ENCODE data around the gene NRG3. TPM values are rescaled to one million over a fixed set of nuclear protein-coding genes. Genes with fewer than 3 reads are reported as not detected.

The NRG3 gene
- total and polyA plus RNA-seq, 5 donors from 2014 or later: not detected

DNA sequence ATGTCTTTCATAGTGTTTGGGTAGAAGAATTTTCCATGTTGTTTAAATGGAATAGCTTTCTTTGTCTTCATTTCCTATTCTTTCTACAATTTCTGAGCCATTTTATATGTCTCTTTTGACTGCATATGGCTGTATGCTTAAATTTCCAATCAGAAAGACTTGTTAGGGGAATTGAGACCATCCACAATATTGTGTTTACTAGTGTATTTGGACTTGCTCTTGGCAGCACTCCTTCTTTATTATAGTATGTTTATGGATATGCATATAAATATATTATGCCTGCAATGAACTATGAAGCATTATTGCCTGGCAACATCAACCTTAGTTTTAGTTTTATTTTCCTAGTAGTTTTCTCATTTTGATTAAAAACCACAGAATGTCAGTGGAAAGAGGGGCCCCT lies 92.7 kb downstream of the NRG3 start:
- Mint-ChIP-seq H3K27ac (no peak overlapping the region), H3K27me3 (no peaks in the 10 kb centered on the region), H3K9me3 (peaks cover 0 to 25% (median 7%) of the 10 kb centered on the region in 7 donors), H3K4me3 (no peak overlapping the region), H3K36me3 (no peaks in the 10 kb centered on the region), H3K4me1 (no peaks in the 10 kb centered on the region)
- Histone ChIP-seq H3K4me3 (ENCODE audit: low read depth, low read length) (no peak overlapping the region), H3K27me3 (ENCODE audit: control insufficient read depth, insufficient read depth, low read length) (no peaks in the 10 kb centered on the region), H3K4me1 (ENCODE audit: control insufficient read depth, insufficient read depth, low read length, poor library complexity, severe bottlenecking) (no peaks in the 10 kb centered on the region), H3K27ac (ENCODE audit: insufficient read depth, low read length, poor library complexity, severe bottlenecking) (no peak overlapping the region), H3K9me3 (ENCODE audit: control insufficient read depth in 2 of 2, low read length in 2 of 2) (no peaks in the 10 kb centered on the region), H3K36me3 (ENCODE audit: control insufficient read depth, insufficient read depth, low read length) (no peaks in the 10 kb centered on the region)
- DNase-seq (no peak), ATAC-seq (ENCODE audit: low read depth in 2 of 2) (no peak)

DNA sequence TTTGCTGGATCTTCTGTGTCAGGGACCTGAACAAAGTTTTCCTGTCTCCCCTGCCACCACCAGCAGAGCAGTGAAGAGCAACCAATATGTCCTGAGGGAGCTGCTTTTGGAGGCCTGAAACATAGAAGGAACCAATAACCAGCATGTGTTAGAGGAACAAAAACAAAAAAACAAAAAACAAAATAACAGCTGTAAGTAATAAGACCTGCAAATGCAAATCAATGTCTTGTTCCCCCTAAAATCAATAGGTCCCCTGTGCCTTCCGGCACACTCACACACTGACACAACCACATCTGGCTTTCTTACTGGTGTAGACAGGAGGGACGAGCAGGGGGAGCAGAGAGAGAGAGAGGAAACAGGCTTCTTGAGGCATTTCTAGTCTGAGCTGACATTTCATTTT lies 94.1 kb downstream of the NRG3 start:
- no peaks in the 10 kb centered on the region for H3K4me1 ChIP-seq (ENCODE audit: control insufficient read depth, insufficient read depth, low read length, poor library complexity, severe bottlenecking)
- no peak for DNase-seq
- Mint-ChIP-seq H3K9me3 (peaks cover 2 to 29% (median 9%) of the 10 kb centered on the region in 7 donors), H3K36me3 (no peaks in the 10 kb centered on the region), H3K27me3 (no peaks in the 10 kb centered on the region), H3K4me3 (no peak overlapping the region), H3K27ac (no peak overlapping the region), H3K4me1 (no peaks in the 10 kb centered on the region)
- no peaks in the 10 kb centered on the region for H3K36me3 ChIP-seq (ENCODE audit: control insufficient read depth, insufficient read depth, low read length)
- H3K9me3 ChIP-seq (ENCODE audit: control insufficient read depth in 2 of 2, low read length in 2 of 2): no peaks in the 10 kb centered on the region
- H3K27me3 ChIP-seq (ENCODE audit: control insufficient read depth, insufficient read depth, low read length): no peaks in the 10 kb centered on the region
- H3K4me3 ChIP-seq (ENCODE audit: low read depth, low read length): no peak overlapping the region
- no peak overlapping the region for H3K27ac ChIP-seq (ENCODE audit: insufficient read depth, low read length, poor library complexity, severe bottlenecking)
- no peak for ATAC-seq (ENCODE audit: low read depth in 2 of 2)

DNA sequence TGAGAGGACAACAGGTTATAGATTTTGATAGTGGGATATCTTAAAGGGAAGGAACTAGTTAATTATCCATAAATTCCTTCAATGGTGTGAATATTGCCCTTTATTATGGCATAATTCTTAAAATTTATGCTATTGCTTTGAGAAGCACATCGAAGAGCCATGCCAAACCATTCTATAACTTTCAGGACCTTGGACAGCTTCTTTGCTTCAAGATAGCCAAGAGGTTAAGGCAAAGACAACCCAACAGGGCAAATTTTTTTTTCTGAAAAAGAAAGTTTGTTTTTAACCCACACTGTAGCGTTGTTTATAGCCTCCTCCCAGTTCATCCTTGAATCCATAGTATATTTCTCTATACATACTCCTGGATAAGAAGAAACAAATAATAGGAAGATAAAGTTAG lies 103.2 kb downstream of the NRG3 start:
- Mint-ChIP-seq H3K4me1 (no peaks in the 10 kb centered on the region), H3K27ac (no peak overlapping the region), H3K4me3 (no peak overlapping the region), H3K27me3 (no peaks in the 10 kb centered on the region), H3K36me3 (no peaks in the 10 kb centered on the region), H3K9me3 (peaks cover 4 to 16% (median 8%) of the 10 kb centered on the region in 7 donors)
- Histone ChIP-seq H3K4me3 (ENCODE audit: low read depth, low read length) (no peak overlapping the region), H3K36me3 (ENCODE audit: control insufficient read depth, insufficient read depth, low read length) (no peaks in the 10 kb centered on the region), H3K4me1 (ENCODE audit: control insufficient read depth, insufficient read depth, low read length, poor library complexity, severe bottlenecking) (no peaks in the 10 kb centered on the region), H3K27ac (ENCODE audit: insufficient read depth, low read length, poor library complexity, severe bottlenecking) (no peak overlapping the region), H3K27me3 (ENCODE audit: control insufficient read depth, insufficient read depth, low read length) (no peaks in the 10 kb centered on the region), H3K9me3 (ENCODE audit: control insufficient read depth in 2 of 2, low read length in 2 of 2) (peaks cover 0 to 5% of the 10 kb centered on the region in 2 experiments)
- DNase-seq (peak in 1 of 3 donors; percentile 1), ATAC-seq (ENCODE audit: low read depth in 2 of 2) (no peak)

DNA sequence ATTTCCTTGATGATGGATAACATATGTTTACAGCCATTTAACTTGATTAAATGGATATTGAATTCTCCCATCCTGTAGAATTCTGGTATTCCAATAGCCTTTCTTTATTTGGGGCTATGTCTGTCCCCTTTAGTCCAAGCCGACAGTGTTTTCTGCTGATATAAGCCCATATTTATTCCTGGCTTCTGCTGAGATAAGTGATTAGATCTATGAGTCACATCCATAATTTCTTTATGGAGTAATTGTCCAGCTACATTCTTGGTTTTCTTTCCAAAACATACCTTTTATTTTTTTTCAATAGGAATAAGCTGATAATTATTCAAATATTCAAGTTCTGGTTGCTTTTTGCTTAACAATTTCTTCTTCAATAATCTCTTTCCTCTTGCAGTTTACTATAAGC lies 106.7 kb downstream of the NRG3 start:
- Mint-ChIP-seq H3K4me1 (peaks cover 0 to 6% (median 0%) of the 10 kb centered on the region in 4 donors), H3K36me3 (no peaks in the 10 kb centered on the region), H3K9me3 (peaks cover 2 to 14% (median 5%) of the 10 kb centered on the region in 7 donors), H3K27me3 (no peaks in the 10 kb centered on the region), H3K27ac (no peak overlapping the region), H3K4me3 (no peak overlapping the region)
- DNase-seq: no peak
- H3K27me3 ChIP-seq (ENCODE audit: control insufficient read depth, insufficient read depth, low read length): no peaks in the 10 kb centered on the region
- H3K4me1 ChIP-seq (ENCODE audit: control insufficient read depth, insufficient read depth, low read length, poor library complexity, severe bottlenecking): no peaks in the 10 kb centered on the region
- H3K27ac ChIP-seq (ENCODE audit: insufficient read depth, low read length, poor library complexity, severe bottlenecking): no peak overlapping the region
- peaks cover 0 to 5% of the 10 kb centered on the region in 2 experiments for H3K9me3 ChIP-seq (ENCODE audit: control insufficient read depth in 2 of 2, low read length in 2 of 2)
- no peak overlapping the region for H3K4me3 ChIP-seq (ENCODE audit: low read depth, low read length)
- no peaks in the 10 kb centered on the region for H3K36me3 ChIP-seq (ENCODE audit: control insufficient read depth, insufficient read depth, low read length)
- no peak for ATAC-seq (ENCODE audit: low read depth in 2 of 2)

DNA sequence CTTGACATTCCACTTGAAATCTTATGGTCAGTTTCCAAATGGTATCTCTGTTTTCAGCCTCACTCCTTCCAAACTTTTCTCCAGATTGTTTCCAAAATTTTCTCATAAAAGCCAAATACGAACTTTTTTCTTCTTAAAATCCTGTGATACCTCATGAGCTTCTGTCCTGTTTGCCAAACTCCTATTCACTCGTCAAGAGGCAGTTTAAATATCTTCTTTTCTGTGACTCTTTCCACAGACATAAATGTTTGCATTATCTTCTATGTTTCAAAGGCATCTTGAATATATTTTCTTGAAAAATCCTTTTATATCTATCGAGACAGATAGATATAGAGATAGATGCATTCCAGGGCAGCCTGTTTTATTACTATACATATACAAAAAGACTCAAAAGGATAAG lies 109.4 kb downstream of the NRG3 start:
- no peaks in the 10 kb centered on the region for H3K27me3 Mint-ChIP-seq
- ATAC-seq (ENCODE audit: low read depth in 2 of 2) (no peak), DNase-seq (no peak)
- H3K27me3 ChIP-seq (ENCODE audit: control insufficient read depth, insufficient read depth, low read length): no peaks in the 10 kb centered on the region
- H3K4me1 Mint-ChIP-seq: peaks cover 0 to 6% (median 0%) of the 10 kb centered on the region in 4 donors
- H3K9me3 ChIP-seq (ENCODE audit: control insufficient read depth in 2 of 2, low read length in 2 of 2): no peaks in the 10 kb centered on the region
- H3K9me3 Mint-ChIP-seq: peaks cover 3 to 19% (median 8%) of the 10 kb centered on the region in 7 donors
- no peaks in the 10 kb centered on the region for H3K36me3 ChIP-seq (ENCODE audit: control insufficient read depth, insufficient read depth, low read length)
- peak overlapping the region in 1 of 4 donors; percentile 61 for H3K4me3 Mint-ChIP-seq
- H3K4me3 ChIP-seq (ENCODE audit: low read depth, low read length): no peak overlapping the region
- H3K36me3 Mint-ChIP-seq: no peaks in the 10 kb centered on the region
- H3K4me1 ChIP-seq (ENCODE audit: control insufficient read depth, insufficient read depth, low read length, poor library complexity, severe bottlenecking): no peaks in the 10 kb centered on the region
- H3K27ac ChIP-seq (ENCODE audit: insufficient read depth, low read length, poor library complexity, severe bottlenecking): no peak overlapping the region
- no peak overlapping the region for H3K27ac Mint-ChIP-seq

DNA sequence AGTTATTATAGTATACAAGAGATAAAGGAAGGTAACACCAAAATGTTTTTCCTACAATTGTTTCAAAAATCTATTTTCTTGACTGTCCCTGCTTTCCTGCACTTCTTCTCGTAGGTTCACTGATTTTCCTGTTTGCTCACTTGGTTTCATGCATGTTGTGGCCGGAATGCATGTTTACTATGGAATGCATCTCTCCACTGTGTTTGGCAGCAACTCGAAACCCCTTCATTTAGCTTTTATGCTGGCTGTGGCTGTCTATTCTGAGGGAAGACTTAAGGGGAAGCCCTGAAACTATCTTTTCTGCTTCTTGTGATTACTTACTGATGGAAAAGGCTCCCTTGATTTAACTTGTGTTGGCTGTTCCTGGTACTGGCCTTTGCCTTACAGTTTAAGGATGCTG lies 120.3 kb downstream of the NRG3 start:
- no peaks in the 10 kb centered on the region for H3K27me3 Mint-ChIP-seq
- Histone ChIP-seq H3K27me3 (ENCODE audit: control insufficient read depth, insufficient read depth, low read length) (no peaks in the 10 kb centered on the region), H3K36me3 (ENCODE audit: control insufficient read depth, insufficient read depth, low read length) (no peaks in the 10 kb centered on the region), H3K4me1 (ENCODE audit: control insufficient read depth, insufficient read depth, low read length, poor library complexity, severe bottlenecking) (no peaks in the 10 kb centered on the region), H3K9me3 (ENCODE audit: control insufficient read depth in 2 of 2, low read length in 2 of 2) (no peaks in the 10 kb centered on the region), H3K4me3 (ENCODE audit: low read depth, low read length) (no peak overlapping the region), H3K27ac (ENCODE audit: insufficient read depth, low read length, poor library complexity, severe bottlenecking) (no peak overlapping the region)
- ATAC-seq (ENCODE audit: low read depth in 2 of 2) (no peak), DNase-seq (no peak)
- H3K4me1 Mint-ChIP-seq: no peaks in the 10 kb centered on the region
- H3K9me3 Mint-ChIP-seq: peaks cover 0 to 7% (median 3%) of the 10 kb centered on the region in 7 donors
- H3K36me3 Mint-ChIP-seq: no peaks in the 10 kb centered on the region
- no peak overlapping the region for H3K27ac Mint-ChIP-seq
- H3K4me3 Mint-ChIP-seq: no peak overlapping the region

DNA sequence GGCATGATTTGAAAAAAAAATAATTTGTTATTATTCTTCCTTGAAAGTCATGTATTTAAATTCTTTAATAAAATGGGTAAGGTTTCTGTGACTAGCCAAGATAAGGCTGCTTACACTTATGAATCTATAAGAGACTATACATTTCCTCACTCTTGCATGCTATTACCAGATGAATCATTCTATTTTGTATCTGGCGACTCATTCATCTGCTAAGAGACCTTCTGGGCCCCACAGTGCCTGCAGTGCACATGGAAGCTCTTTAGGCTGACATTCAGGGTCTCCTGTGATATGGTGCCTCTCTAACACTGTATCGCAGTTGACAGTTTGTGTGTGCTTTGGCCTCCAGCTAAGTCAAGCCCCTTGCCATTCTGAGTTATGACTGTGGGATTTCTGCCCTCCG lies 121.9 kb downstream of the NRG3 start:
- Histone ChIP-seq H3K27me3 (ENCODE audit: control insufficient read depth, insufficient read depth, low read length) (no peaks in the 10 kb centered on the region), H3K27ac (ENCODE audit: insufficient read depth, low read length, poor library complexity, severe bottlenecking) (no peak overlapping the region), H3K4me3 (ENCODE audit: low read depth, low read length) (no peak overlapping the region), H3K36me3 (ENCODE audit: control insufficient read depth, insufficient read depth, low read length) (no peaks in the 10 kb centered on the region), H3K9me3 (ENCODE audit: control insufficient read depth in 2 of 2, low read length in 2 of 2) (no peaks in the 10 kb centered on the region), H3K4me1 (ENCODE audit: control insufficient read depth, insufficient read depth, low read length, poor library complexity, severe bottlenecking) (no peaks in the 10 kb centered on the region)
- Mint-ChIP-seq H3K36me3 (no peaks in the 10 kb centered on the region), H3K27me3 (no peaks in the 10 kb centered on the region), H3K4me1 (no peaks in the 10 kb centered on the region), H3K27ac (no peak overlapping the region), H3K4me3 (no peak overlapping the region), H3K9me3 (peaks cover 0 to 10% (median 4%) of the 10 kb centered on the region in 7 donors)
- DNase-seq: no peak
- no peak for ATAC-seq (ENCODE audit: low read depth in 2 of 2)

DNA sequence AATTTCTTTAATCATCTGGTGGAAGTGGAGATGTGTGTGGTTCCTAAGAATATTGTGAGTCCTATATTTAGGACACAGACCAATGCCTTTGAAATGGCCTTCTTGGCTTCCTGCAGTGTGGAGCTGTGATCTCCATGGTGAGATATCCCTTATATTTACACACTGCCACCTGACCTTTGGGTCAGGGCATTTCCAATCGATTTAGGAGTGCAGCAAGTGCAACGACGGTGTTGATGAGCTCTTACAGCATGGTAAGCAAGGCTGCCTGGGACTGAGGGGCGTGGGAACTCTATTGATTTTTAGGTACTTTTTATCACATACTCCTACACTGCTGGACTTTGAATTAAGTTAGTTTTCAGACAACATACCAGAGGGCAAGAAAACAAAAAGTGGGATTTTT lies 146.0 kb downstream of the NRG3 start:
- Histone ChIP-seq H3K27ac (ENCODE audit: insufficient read depth, low read length, poor library complexity, severe bottlenecking) (no peak overlapping the region), H3K4me3 (ENCODE audit: low read depth, low read length) (no peak overlapping the region), H3K9me3 (ENCODE audit: control insufficient read depth in 2 of 2, low read length in 2 of 2) (peaks cover 0 to 2% of the 10 kb centered on the region in 2 experiments), H3K36me3 (ENCODE audit: control insufficient read depth, insufficient read depth, low read length) (no peaks in the 10 kb centered on the region), H3K4me1 (ENCODE audit: control insufficient read depth, insufficient read depth, low read length, poor library complexity, severe bottlenecking) (no peaks in the 10 kb centered on the region), H3K27me3 (ENCODE audit: control insufficient read depth, insufficient read depth, low read length) (no peaks in the 10 kb centered on the region)
- Mint-ChIP-seq H3K27ac (no peak overlapping the region), H3K4me3 (no peak overlapping the region), H3K9me3 (peaks cover 3 to 20% (median 9%) of the 10 kb centered on the region in 7 donors), H3K36me3 (no peaks in the 10 kb centered on the region), H3K27me3 (no peaks in the 10 kb centered on the region), H3K4me1 (no peaks in the 10 kb centered on the region)
- ATAC-seq (ENCODE audit: low read depth in 2 of 2): no peak
- DNase-seq: no peak
